GOT3 (cell line): ENCODE data around the gene FNDC3B.

Experiments used
- DNase-seq: peaks from one replicate; lab custom pipeline; 2025; ENCODE audit warnings: mixed read lengths; lab: John Stamatoyannopoulos, UW

FNDC3B gene

DNA sequence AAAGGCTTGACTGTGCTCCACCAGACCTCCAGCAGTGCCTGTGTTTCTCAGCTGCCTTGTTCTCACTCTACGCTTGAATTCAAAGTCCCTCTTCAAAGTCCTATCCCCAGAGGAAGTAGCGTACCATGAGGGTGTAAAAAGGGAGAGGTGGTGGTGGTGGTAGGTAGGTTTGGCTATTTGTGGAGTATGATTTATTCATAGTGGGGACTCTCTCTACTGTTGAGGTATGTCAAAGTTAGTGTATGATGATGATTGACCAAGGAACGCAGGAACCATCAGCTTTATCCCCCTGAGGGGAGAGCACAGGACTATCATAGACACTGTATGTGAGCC lies 271.0 kb downstream of the FNDC3B start:
- no peak for DNase-seq

GRCh38 chr3:172311217-172311616 lies 271.8 kb downstream of the FNDC3B start:
- no peak for DNase-seq

DNA sequence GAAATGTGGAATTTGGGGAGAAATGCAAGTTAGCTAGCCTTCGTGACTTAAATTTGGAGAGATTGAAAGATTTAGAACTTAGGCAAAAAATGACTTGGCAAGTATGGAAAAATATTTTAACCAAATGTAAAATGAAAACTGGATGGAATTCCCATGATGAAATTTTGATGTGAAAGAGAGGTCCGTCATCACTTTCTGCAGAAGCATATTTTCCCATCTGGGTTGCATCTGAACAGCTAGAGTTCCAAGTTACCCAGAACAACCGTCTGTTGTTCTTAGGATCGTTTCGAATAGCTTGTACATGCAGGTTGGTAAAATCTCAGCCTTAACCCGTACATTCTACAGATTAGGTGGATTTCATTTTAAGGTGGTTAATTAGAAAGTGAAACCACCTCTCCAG lies 272.6 kb downstream of the FNDC3B start:
- DNase-seq, result no peak

GRCh38 chr3:172312711-172313110 lies 273.3 kb downstream of the FNDC3B start:
- no peak for DNase-seq

DNA sequence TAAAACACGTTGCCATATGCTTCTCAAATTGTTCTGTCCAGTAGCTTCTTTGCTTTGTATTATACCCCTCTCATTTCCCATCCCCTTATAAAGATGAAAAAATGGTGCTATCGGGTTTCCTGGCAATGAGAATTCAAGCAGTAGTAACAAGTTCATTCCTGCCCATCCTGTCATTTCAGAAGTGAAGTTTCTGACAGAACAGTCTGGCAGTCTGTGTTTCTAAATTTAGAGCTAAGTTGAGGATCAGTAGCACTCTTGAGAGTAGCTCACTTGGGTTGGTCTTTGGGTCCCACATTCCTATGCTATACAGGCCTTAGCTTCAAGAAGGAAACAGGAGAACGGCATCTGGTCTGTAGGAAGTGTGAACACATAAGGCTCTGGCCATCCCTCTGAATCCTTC lies 274.3 kb downstream of the FNDC3B start:
- DNase-seq, result no peak

DNA sequence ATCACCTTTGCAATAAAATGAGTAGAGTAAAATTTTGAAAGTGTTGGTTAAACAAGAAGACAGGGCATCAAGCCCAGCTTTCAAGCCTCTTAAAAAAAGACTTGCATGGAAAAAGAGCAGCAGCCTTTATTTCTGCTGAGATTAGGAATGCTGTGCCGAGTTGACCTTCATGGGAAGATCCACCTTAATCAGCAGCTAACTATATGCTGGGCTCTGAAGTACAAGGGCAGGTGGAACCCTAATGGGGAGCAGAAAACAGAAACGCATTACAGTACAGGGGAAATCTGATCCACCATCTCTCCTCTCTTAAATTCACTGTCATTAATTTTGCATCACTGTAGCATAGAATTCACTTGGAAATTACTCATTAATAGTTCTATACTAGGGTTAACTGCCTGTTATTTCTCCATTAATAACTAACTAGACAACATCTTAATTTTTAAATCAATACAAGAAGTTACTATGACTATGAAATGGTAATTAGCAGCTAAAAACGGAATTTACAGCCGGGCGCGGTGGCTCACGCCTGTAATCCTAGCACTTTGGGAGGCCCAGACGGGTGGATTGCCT lies 275.3 kb downstream of the FNDC3B start:
- no peak for DNase-seq

DNA sequence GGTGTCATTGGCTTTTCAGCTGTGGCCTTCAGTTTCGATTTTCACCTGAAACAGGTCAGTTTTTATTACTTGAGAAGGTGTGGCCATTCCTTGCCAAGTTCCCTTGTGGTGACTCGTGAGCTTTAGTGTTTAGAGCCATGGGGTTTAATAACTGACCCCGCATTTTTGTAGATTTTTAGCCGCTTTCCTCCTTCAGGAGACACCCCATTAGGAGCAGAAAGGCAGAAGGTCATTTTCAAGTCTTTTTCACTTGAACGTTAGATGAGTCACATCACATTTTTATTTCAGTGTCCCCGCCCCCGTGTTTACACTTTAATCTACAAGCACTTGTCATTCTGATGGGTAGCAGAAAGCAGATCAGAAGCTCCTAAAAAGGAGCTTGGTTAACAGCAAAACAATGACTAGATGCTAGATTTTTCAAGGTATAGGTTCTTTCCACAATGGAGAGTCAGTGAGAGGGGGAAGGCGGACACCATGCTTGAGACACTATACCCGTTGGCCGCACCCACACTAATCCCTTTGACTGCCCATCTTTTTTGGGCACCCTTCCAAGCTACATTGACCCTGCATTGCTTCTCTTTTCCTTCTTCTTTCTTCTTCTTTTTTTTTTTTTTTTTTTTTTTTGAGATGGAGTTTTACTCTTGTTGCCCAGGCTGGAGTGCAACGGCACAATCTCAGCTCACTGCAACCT lies 276.2 kb downstream of the FNDC3B start:
- DNase-seq, result no peak

DNA sequence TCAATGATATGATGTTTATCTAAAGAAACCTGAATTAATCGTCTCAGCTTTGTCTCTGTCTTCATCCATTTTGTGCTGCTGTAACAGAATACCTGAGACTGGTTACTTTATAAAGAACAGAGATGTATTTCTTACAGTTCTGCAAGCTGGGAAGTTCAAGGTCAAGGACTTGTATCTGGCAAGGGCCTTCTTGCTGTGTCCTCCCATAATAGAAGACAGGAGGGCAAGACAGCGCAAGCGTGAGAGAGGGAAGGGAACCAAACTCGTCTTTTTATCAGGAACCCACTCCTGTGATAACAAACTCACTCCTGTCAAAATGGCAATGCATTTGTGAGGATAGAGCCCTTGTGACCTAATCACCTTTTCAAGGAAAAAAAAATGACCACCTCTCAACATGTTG lies 277.4 kb downstream of the FNDC3B start:
- no peak for DNase-seq

DNA sequence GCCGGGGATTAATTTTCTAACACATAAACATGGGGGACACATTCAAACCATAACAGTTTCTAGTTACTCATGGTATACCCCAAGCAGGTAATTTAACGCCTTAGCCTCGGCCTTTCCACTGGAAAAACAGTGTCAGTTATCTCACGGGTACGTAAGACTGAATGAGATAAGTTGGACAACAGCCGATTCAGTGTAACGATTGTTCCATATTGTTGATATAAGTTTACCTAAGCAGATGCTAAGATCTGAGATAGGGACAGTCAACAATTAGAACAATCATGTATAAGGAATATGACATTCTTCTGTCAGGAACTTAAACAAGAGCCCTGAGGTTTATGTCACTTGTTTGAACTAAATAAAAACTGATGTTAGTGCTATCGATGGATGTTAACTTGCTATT lies 278.1 kb downstream of the FNDC3B start:
- DNase-seq, result no peak

DNA sequence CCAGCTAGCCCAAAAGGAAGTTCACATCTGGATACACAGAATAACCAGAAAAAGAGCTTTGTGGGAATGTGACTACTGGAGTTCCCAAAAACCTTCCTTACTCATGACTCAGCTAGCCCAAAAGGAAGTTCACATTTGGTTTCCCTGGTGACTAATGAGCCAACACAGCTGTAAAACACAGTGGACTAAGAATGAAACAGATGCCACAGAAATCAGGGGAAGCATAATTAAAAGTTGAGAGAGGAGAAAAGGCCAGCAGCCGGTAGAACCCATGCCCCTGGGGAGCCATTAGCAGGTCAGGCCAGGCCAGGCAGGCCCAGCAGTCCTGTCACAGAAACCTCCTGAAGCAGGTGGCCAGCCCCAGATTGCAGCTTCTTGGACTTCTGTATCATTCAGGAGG lies 278.6 kb downstream of the FNDC3B start:
- no peak for DNase-seq

DNA sequence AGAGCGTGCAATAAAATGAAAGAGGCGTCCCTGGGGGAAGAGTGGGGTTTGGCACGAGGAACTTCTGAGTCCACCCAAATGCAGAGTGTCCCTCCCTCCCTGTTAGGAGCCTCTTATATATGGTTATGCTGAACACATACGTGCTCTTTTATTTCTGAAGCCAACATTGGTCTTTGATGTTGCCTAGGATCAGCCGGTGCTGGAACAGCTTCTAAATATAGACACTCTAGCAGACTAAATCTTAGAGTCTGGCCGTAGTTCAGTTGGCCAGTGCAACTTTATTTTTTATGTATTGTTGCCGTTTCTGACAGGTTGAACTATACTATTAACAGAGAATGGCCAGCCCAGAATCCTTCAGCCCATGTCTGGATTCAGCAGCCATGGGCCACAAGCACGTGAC lies 280.2 kb downstream of the FNDC3B start:
- DNase-seq, result no peak

DNA sequence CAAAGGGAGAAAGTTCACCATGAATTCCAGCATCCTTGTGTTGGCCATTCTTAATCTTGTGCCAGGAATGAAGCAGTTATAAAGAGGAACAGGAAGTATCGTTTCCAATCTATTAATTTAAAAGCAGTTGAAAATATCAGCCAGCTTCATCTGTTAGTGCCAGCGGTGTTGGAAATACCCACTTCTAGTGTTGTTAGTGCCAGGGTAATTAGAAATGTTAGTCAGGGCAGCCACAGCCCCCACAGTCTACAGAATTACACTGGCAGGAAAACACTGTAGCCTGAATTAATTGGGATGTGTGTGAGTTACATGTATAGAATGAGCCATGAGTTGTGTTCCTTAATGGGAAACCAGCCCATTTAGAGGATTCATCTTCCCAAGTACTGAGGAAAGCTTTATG lies 281.1 kb downstream of the FNDC3B start:
- no peak for DNase-seq

DNA sequence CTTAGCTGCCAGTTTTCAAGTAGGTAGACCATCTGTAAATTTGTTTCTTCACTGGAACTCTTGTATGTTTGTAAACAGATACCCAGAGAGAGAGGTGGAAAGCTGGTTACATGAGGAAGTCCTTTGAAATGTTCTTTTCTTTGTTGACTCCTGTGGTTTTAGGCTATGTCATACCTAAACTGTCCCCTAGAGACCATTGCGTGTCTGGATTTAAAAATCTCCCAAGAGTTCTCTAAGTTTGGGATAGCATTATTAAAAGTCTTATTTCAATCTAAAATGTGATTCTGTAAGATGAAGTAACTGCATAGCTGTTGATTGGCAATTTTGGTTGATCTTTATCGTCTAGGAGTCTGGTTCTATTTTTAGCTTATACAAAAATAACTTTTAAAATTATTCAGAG lies 281.7 kb downstream of the FNDC3B start:
- no peak for DNase-seq

GRCh38 chr3:172323894-172324610 lies 284.7 kb downstream of the FNDC3B start:
- no peak for DNase-seq

DNA sequence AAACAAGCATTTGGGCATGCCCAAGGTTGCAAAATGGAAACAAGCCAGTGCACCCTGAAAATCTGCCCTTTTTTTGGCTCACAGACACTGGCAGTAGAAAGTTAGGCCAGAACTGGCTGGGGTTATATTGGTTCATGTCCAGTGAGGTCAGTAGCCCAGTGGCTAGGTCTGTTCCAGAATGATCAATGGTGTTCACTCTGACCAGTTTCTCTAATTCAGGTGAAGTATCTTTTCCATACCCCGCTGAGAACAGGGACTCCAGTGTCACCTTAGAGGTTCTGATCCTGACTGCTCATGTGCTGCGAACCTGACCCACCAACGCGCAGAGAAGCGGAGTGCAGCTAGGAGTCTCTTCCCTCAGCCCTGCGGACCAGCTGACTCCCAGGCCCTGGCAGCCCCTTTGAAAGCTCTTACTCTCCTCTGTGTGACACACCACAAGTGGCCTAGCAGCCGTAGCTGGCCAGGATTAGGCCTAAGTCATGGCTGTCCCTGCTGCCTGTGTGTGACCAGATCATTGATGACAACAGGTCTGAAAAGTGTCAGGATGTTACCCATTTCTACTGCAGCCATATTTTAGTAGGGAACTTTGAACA lies 285.3 kb downstream of the FNDC3B start:
- no peak for DNase-seq

- DNase-seq, result no peak
These were observed 286.1 kb downstream of the FNDC3B start for GRCh38 chr3:172325461-172325860.

DNA sequence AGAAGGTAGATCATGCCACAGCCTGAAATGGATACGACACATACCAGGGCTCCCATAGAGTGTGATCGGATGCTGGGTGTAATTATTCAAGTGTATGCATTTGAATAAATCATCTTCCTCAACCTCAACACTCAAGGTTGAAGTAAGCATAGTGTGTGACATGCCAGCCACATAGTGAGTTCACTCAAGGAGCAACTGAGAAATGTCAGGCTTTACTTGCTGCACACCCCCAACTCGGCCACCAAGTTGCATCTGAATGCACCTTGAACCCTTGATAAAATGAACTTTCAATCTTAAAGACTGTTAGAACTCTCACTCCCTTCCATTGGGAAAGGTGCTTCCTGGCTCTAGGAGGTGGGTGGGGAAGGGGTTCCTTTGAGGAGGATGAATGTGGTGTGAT lies 287.6 kb downstream of the FNDC3B start:
- no peak for DNase-seq

DNA sequence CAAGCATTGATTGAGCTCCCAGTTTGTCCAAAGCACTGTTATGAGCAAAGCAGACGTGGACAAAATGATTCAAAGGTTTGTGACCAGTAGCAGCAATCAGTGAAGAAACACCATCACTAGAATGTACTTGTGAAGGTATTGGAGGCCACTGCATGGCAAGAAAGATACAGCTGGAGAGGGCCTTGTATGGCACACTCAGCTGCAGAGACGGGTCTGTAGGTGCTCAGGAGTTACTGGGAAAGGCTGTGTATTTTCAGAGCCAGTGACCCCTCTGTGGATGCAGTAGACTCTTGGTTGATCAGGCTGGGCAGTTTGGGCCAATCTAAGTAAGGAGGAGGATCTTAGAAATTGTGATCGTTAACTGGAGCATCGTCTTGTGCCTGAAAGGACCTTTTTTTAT lies 288.9 kb downstream of the FNDC3B start:
- DNase-seq, result no peak

GRCh38 chr3:172329070-172329469 lies 289.7 kb downstream of the FNDC3B start:
- DNase-seq, result no peak

GRCh38 chr3:172330413-172330812 lies 291.0 kb downstream of the FNDC3B start:
- DNase-seq, result no peak

DNA sequence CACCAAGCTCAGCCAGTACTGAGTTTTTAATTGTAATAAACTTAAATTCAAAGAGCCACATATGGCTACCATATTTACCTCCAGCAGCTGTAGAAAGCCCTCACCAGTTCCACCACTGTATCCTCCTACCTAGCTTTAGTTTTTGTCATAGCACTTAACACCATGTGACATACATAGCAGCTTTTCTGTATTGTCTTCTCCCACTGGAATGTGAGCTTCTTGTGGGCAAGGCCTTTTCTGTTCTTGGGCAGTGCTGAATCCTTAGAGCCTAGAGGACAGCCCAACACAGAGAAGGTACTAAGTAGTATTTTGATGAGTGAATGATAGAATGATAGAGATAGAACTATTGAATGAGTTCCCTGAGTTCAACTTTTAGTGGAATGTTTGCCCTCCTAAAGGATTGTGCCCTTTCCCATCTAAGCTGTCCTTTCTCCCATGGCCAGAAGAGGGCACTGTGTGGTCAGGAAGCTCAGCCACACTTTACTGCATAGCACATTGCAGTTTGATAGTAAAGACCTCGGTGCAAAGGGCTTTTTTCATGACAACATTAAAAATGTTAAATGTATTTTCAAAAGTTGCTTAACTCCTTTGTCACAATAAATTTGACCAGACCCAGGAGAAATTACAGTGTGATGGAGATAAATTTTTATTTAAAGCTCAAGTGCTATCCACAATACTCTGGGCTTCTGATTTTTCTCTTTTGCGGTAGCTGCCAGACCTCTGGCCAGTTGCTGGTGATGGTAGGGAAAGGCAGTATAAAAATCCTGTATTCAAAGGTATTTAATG lies 293.1 kb downstream of the FNDC3B start:
- DNase-seq, result peak; percentile 10

- no peak for DNase-seq
These were observed 293.6 kb downstream of the FNDC3B start for GRCh38 chr3:172333042-172333377.
